ENCODE measurements around the gene LRRIQ4. TPM values are rescaled to one million over a fixed set of nuclear protein-coding genes. Genes with fewer than 3 reads are reported as not detected.

LRRIQ4 gene
- total RNA-seq, 3 donors from 2014 or later (not counting 1 experiment from before 2014, with no cell fraction given): not detected

- peaks cover 5% of the 10 kb centered on the region for H3K4me1 ChIP-seq (ENCODE audit: control insufficient read depth, insufficient read depth, low read length)
- H3K9me3 ChIP-seq (ENCODE audit: control insufficient read depth, insufficient read depth, low read length): no peaks in the 10 kb centered on the region
- TF ChIP-seq CTCF (IDR thresholded peaks at IDR 0.05): no peak
- intact Hi-C loops (cut with micrococcal nuclease): loop anchor here (5.0 kb wide), 3 partner anchors 43 to 1098 kb away; partner anchors contain the start of genes GPR160, LRRC34 and LRRIQ4
- no peaks in the 10 kb centered on the region for H3K36me3 Mint-ChIP-seq
- H3K4me1 Mint-ChIP-seq: peaks cover 46 to 55% of the 10 kb centered on the region in 2 donors
- H3K27me3 ChIP-seq (ENCODE audit: control insufficient read depth, insufficient read depth, low read length): no peaks in the 10 kb centered on the region
- H3K9me3 Mint-ChIP-seq: no peaks in the 10 kb centered on the region
- peak within 1 kb of the TSS; percentile 75 for H3K27ac ChIP-seq (ENCODE audit: low read length)
- peak in 2 of 3 donors; percentile 4 to 7 for ATAC-seq
- WGBS (ENCODE audit: insufficient coverage): under 1% methylated on average over 50 of the region's 51 CpGs
- DNase-seq: peak; percentile 51 to 79
- no peaks in the 10 kb centered on the region for H3K27me3 Mint-ChIP-seq (ENCODE audit: low read depth in 2 of 2)
- peak within 1 kb of the TSS; percentile 86 to 90 for H3K27ac Mint-ChIP-seq
- H3K36me3 ChIP-seq (ENCODE audit: control insufficient read depth, insufficient read depth, low read length): peaks cover 3% of the 10 kb centered on the region
- peak within 1 kb of the TSS; percentile 65 for H3K4me3 ChIP-seq (ENCODE audit: low read length)
- peak within 1 kb of the TSS; percentile 90 for H3K4me3 Mint-ChIP-seq
Observed at GRCh38 chr3:169769287-169770181, 43.1 kb upstream of the LRRIQ4 start, which contains the start of gene ACTRT3. Gene ACTRT3 (minus strand): TSS chr3:169769561. CDS start chr3:169769520, 41 bp downstream.

GRCh38 chr3:169771497-169772304 is 41.0 kb upstream of the LRRIQ4 start:
- Histone ChIP-seq H3K27me3 (ENCODE audit: control insufficient read depth, insufficient read depth, low read length) (no peaks in the 10 kb centered on the region), H3K27ac (ENCODE audit: low read length) (peak overlapping the region; percentile 100), H3K9me3 (ENCODE audit: control insufficient read depth, insufficient read depth, low read length) (no peaks in the 10 kb centered on the region), H3K4me3 (ENCODE audit: low read length) (peak overlapping the region; percentile 99), H3K4me1 (ENCODE audit: control insufficient read depth, insufficient read depth, low read length) (no peaks in the 10 kb centered on the region), H3K36me3 (ENCODE audit: control insufficient read depth, insufficient read depth, low read length) (peaks cover 19% of the 10 kb centered on the region)
- ATAC-seq (peak in 2 of 3 donors; percentile 9 to 13), DNase-seq (peak; percentile 53 to 94)
- peak overlapping the region; percentile 100 for H3K27ac Mint-ChIP-seq
- no peaks in the 10 kb centered on the region for H3K27me3 Mint-ChIP-seq (ENCODE audit: low read depth in 2 of 2)
- WGBS (ENCODE audit: insufficient coverage): 0% methylated on average over 26 of the region's 27 CpGs
- H3K36me3 Mint-ChIP-seq: no peaks in the 10 kb centered on the region
- intact Hi-C loops (cut with micrococcal nuclease): loop anchor here (2.0 to 5.0 kb wide), 3 partner anchors 41 to 1096 kb away; partner anchors contain the start of genes LRRC34, LRRIQ4 and SKIL
- no peaks in the 10 kb centered on the region for H3K9me3 Mint-ChIP-seq
- peaks cover 48% of the 10 kb centered on the region in 2 donors for H3K4me1 Mint-ChIP-seq
- TF ChIP-seq CTCF (IDR thresholded peaks at IDR 0.05): no peak
- peak overlapping the region; percentile 99 for H3K4me3 Mint-ChIP-seq

- Mint-ChIP-seq H3K9me3 (no peaks in the 10 kb centered on the region), H3K4me1 (peaks cover 53 to 55% of the 10 kb centered on the region in 2 donors), H3K27me3 (ENCODE audit: low read depth in 2 of 2) (no peaks in the 10 kb centered on the region), H3K27ac (peak overlapping the region; percentile 100), H3K36me3 (no peaks in the 10 kb centered on the region), H3K4me3 (peak overlapping the region; percentile 99)
- H3K9me3 ChIP-seq (ENCODE audit: control insufficient read depth, insufficient read depth, low read length): no peaks in the 10 kb centered on the region
- DNase-seq: no peak
- 0% methylated on average over 15 of the region's 15 CpGs for WGBS (ENCODE audit: insufficient coverage)
- ATAC-seq: peak; percentile 23 to 35 (median 23)
- intact Hi-C loops (cut with micrococcal nuclease): loop anchor here (2.0 to 5.0 kb wide), 3 partner anchors 40 to 1095 kb away; partner anchors contain the start of genes LRRC34, LRRIQ4 and SKIL
- no peaks in the 10 kb centered on the region for H3K27me3 ChIP-seq (ENCODE audit: control insufficient read depth, insufficient read depth, low read length)
- TF ChIP-seq CTCF (IDR thresholded peaks at IDR 0.05): no peak
- H3K4me1 ChIP-seq (ENCODE audit: control insufficient read depth, insufficient read depth, low read length): no peaks in the 10 kb centered on the region
- H3K27ac ChIP-seq (ENCODE audit: low read length): peak overlapping the region; percentile 100
- peak overlapping the region; percentile 99 for H3K4me3 ChIP-seq (ENCODE audit: low read length)
- H3K36me3 ChIP-seq (ENCODE audit: control insufficient read depth, insufficient read depth, low read length): peaks cover 26% of the 10 kb centered on the region
Observed at GRCh38 chr3:169772305-169772896, 40.3 kb upstream of the LRRIQ4 start.
